ENCODE results near the gene COL1A1. TPM values are rescaled to one million over a fixed set of nuclear protein-coding genes. Genes with fewer than 3 reads are reported as not detected.
A peak's percentile ranks its signal among the peaks of the same experiment; 100 is the strongest.

The COL1A1 gene
- polyA plus RNA-seq, 1 donor (not counting 4 experiments of a cell fraction or from before 2014, with no cell fraction given) = 0.55 TPM

DNA sequence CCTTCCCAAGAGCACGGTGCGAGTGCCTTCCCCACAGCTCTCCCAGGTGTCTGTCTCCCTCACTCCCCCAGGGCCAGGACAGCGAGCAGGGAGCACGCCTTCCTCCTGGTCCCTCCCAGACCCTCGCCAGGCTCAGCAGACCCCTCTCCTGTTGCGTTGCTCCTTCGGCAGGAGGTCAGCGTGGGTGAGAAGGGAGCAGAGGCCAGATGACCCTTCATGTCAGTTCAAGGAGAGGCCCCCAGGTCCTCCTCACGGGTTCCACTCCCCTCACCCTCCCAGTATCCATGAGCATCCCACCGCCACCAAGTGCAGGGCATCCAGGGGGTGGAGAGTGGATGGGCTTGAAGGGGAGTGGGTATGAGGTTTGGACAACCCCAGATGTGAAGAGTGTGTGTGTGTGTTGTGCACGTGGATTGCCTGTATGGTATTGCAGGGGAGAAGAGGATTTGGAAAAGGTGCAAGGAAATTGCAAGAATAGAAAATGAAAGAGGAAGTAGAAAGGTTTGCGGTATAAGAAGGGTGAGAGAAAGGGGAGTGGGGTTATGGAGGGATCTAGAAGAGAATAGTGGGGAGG is 17.9 kb downstream of the COL1A1 start:
- H3K27ac ChIP-seq (ENCODE audit: control insufficient read depth, insufficient read depth, low read length) = peak overlapping the region; percentile 72
- H3K9me3 ChIP-seq (ENCODE audit: control insufficient read depth, low read depth, low read length) = no peaks in the 10 kb centered on the region

DNA sequence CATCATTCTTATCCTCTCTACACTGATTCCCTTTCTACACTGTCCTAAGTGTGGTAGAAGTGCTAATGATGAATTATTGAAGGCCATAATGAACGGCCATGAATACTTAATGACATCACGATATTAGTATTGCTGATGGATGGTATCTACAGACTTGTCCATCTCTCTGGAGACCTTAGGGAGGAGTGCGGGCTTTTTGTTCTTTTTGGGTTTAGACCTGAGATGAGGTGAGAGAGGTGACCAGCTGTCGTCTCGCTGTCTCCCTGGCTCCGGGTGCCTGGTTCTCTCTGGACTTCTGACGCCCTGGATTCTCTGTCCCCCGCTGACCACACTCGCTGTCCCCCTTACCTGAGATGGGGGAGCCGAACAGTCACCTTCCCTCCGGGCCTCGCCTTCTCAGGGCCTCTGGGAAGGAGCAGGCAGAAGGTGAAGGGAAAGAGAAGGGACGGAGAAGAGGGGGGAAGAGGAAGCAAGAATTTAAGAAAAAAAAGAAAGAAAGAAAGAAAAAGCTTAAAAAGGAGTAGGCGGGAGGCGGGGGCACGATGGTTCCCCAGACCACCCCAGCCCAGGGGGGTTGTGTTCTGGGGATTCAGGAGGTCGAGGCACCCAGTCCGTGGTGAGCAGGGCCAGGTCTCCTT is 18.5 kb downstream of the COL1A1 start:
- dilution Hi-C loops (cut with MboI; ENCODE audit: extremely low pct_ligation_motif_present, low sequenced_read_pairs) = no loop called here

More for the DNA sequence above, 17.9 kb downstream of the COL1A1 start:
- Histone ChIP-seq H4K20me1 (ENCODE audit: control insufficient read depth, extremely low read depth, insufficient read depth, low read length) (no peaks in the 10 kb centered on the region), H3K4me3 (ENCODE audit: control insufficient read depth in 2 of 3, extremely low read depth in 1 of 3, insufficient read depth in 2 of 3, low read depth in 1 of 3, low read length in 3 of 3) (peak overlapping the region in 1 of 3 experiments; percentile 29), H3K36me3 (ENCODE audit: control insufficient read depth in 2 of 2, extremely low read depth in 1 of 2, insufficient read depth in 2 of 2, low read length in 2 of 2) (no peaks in the 10 kb centered on the region), H3K4me1 (ENCODE audit: control insufficient read depth, extremely low read depth, insufficient read depth, low read length) (peaks cover 36% of the 10 kb centered on the region), H2AFZ (ENCODE audit: control insufficient read depth, low read length) (peak overlapping the region; percentile 84), H3K4me2 (ENCODE audit: control insufficient read depth, extremely low read depth, insufficient read depth, low read depth, low read length) (peak overlapping the region; percentile 69), H3K9me1 (ENCODE audit: control insufficient read depth, extremely low read depth, insufficient read depth, low read length) (no peaks in the 10 kb centered on the region), H3K27me3 (ENCODE audit: control insufficient read depth, extremely low read depth, insufficient read depth, low read length) (no peaks in the 10 kb centered on the region), H3K9ac (ENCODE audit: control insufficient read depth, extremely low read depth, insufficient read depth, low read length) (peak overlapping the region; percentile 73), H3K79me2 (ENCODE audit: control insufficient read depth, insufficient read depth, low read length) (no peaks in the 10 kb centered on the region)
- DNase-seq (ENCODE audit: low read depth, low spot score) (no peak), FAIRE-seq (no peak)
- dilution Hi-C loops (cut with MboI; ENCODE audit: extremely low pct_ligation_motif_present, low sequenced_read_pairs) = no loop called here
- TF ChIP-seq EZH2 (IDR thresholded peaks at IDR 0.05; ENCODE audit: low read length) = no peak
- TF ChIP-seq, protein P1, sequence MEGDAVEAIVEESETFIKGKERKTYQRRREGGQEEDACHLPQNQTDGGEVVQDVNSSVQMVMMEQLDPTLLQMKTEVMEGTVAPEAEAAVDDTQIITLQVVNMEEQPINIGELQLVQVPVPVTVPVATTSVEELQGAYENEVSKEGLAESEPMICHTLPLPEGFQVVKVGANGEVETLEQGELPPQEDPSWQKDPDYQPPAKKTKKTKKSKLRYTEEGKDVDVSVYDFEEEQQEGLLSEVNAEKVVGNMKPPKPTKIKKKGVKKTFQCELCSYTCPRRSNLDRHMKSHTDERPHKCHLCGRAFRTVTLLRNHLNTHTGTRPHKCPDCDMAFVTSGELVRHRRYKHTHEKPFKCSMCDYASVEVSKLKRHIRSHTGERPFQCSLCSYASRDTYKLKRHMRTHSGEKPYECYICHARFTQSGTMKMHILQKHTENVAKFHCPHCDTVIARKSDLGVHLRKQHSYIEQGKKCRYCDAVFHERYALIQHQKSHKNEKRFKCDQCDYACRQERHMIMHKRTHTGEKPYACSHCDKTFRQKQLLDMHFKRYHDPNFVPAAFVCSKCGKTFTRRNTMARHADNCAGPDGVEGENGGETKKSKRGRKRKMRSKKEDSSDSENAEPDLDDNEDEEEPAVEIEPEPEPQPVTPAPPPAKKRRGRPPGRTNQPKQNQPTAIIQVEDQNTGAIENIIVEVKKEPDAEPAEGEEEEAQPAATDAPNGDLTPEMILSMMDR (optimal IDR thresholded peaks at IDR 0.05 in 1 of 3, IDR thresholded peaks at IDR 0.05 in 1 of 3, conservative IDR thresholded peaks at IDR 0.05 in 1 of 3; ENCODE audit: extremely low read depth in 1 of 3, insufficient read depth in 2 of 3, low read length in 3 of 3) = no peak

More for the DNA sequence above, 18.5 kb downstream of the COL1A1 start:
- H3K4me2 ChIP-seq (ENCODE audit: control insufficient read depth, extremely low read depth, insufficient read depth, low read depth, low read length) = no peak overlapping the region
- DNase-seq (ENCODE audit: low read depth, low spot score) (no peak), FAIRE-seq (no peak)
- H3K9ac ChIP-seq (ENCODE audit: control insufficient read depth, extremely low read depth, insufficient read depth, low read length) = no peak overlapping the region
- TF ChIP-seq EZH2 (IDR thresholded peaks at IDR 0.05; ENCODE audit: low read length) = no peak
- TF ChIP-seq, protein P1 (optimal IDR thresholded peaks at IDR 0.05 in 1 of 3, IDR thresholded peaks at IDR 0.05 in 1 of 3, conservative IDR thresholded peaks at IDR 0.05 in 1 of 3; ENCODE audit: extremely low read depth in 1 of 3, insufficient read depth in 2 of 3, low read length in 3 of 3) = no peak
- no peaks in the 10 kb centered on the region for H4K20me1 ChIP-seq (ENCODE audit: control insufficient read depth, extremely low read depth, insufficient read depth, low read length)
- peaks cover 40% of the 10 kb centered on the region for H3K4me1 ChIP-seq (ENCODE audit: control insufficient read depth, extremely low read depth, insufficient read depth, low read length)
- no peak overlapping the region for H3K4me3 ChIP-seq (ENCODE audit: control insufficient read depth in 2 of 3, extremely low read depth in 1 of 3, insufficient read depth in 2 of 3, low read depth in 1 of 3, low read length in 3 of 3)
- no peaks in the 10 kb centered on the region for H3K27me3 ChIP-seq (ENCODE audit: control insufficient read depth, extremely low read depth, insufficient read depth, low read length)
- no peak overlapping the region for H3K27ac ChIP-seq (ENCODE audit: control insufficient read depth, insufficient read depth, low read length)
- no peaks in the 10 kb centered on the region for H3K9me3 ChIP-seq (ENCODE audit: control insufficient read depth, low read depth, low read length)
- no peaks in the 10 kb centered on the region for H3K36me3 ChIP-seq (ENCODE audit: control insufficient read depth in 2 of 2, extremely low read depth in 1 of 2, insufficient read depth in 2 of 2, low read length in 2 of 2)
- H2AFZ ChIP-seq (ENCODE audit: control insufficient read depth, low read length) = no peak overlapping the region
- no peaks in the 10 kb centered on the region for H3K9me1 ChIP-seq (ENCODE audit: control insufficient read depth, extremely low read depth, insufficient read depth, low read length)
- no peaks in the 10 kb centered on the region for H3K79me2 ChIP-seq (ENCODE audit: control insufficient read depth, insufficient read depth, low read length)

Data from keratinocyte (primary cell).